AG04450 (cell line): Measurements from ENCODE around the gene KIAA0040. TPM values are rescaled to one million over a fixed set of nuclear protein-coding genes. Genes with fewer than 3 reads are reported as not detected.

ENCODE experiments used
- CTCF ChIA-PET: fragments of 300-600, 350-600 bp; formaldehyde crosslinking; extraction: SDS; loops from one replicate; lab custom pipeline; 2022; ENCODE audit warnings: antibody characterized with exemption, inconsistent platforms; lab: Charles Lee
- POLR2A ChIA-PET: fragments of 350-600 bp; formaldehyde crosslinking; extraction: SDS; loops from one replicate; lab custom pipeline; 2021; ENCODE audit warnings: antibody characterized with exemption, inconsistent platforms; lab: Yijun Ruan, JAX
- DNase-seq: peaks from one replicate; pipeline ENCODE4 v3.0.0-alpha.2; 2011; ENCODE audit warnings: low read depth, low spot score
- H3K27ac ChIP-seq: one replicate; pipeline ENCODE4 v1.5.1; 2012; ENCODE audit warnings: low read depth, low read length, control low read depth
- H3K27me3 ChIP-seq: one replicate; pipeline ENCODE4 v1.6.0; 2012; ENCODE audit warnings: low read length; ENCODE audit not compliant: control insufficient read depth, insufficient read depth
- H3K4me3 ChIP-seq: 2 replicates; pipeline ENCODE4 v1.5.1; 2011; ENCODE audit warnings: mild to moderate bottlenecking, low read depth, low read length, control low read depth
- H3K9me3 ChIP-seq: 2 replicates; pipeline ENCODE4 v1.5.1; 2012; ENCODE audit warnings: low read length; ENCODE audit not compliant: control insufficient read depth, insufficient read depth
- CTCF ChIP-seq: IDR thresholded peaks from 2 replicates; pipeline ENCODE4 v1.5.1; 2011; ENCODE audit warnings: low read depth, low read length, control low read depth, inconsistent platforms
- polyA plus RNA-seq: library from polyadenylated mRNA; depleted of rRNA; stranded (reverse); fragments of >200 nt; gene quantifications from 2 replicates; pipeline ENCODE4 v1.2.3, GENCODE V29; 2011

KIAA0040 gene
- polyA plus RNA-seq, 1 experiment: not detected

GRCh38 chr1:175222296-175222938 is 29.8 kb upstream of the KIAA0040 start:
- ChIA-PET CTCF (no interaction called here), POLR2A (no interaction called here)
- Histone ChIP-seq H3K27me3 (no peaks in the 10 kb centered on the region), H3K9me3 (no peaks in the 10 kb centered on the region), H3K27ac (no peak overlapping the region), H3K4me3 (no peak overlapping the region)
- no peak for TF ChIP-seq CTCF
- DNase-seq: no peak

GRCh38 chr1:175221557-175222175 is 29.1 kb upstream of the KIAA0040 start:
- POLR2A ChIA-PET: no interaction called here
- Histone ChIP-seq H3K4me3 (no peak overlapping the region), H3K9me3 (no peaks in the 10 kb centered on the region), H3K27ac (no peak overlapping the region), H3K27me3 (no peaks in the 10 kb centered on the region)
- CTCF ChIA-PET: no interaction called here
- no peak for TF ChIP-seq CTCF
- DNase-seq: no peak

GRCh38 chr1:175220853-175221556 is 28.4 kb upstream of the KIAA0040 start:
- CTCF ChIA-PET: no interaction called here
- POLR2A ChIA-PET: no interaction called here

GRCh38 chr1:175219774-175220173 is 27.2 kb upstream of the KIAA0040 start:
- CTCF ChIA-PET: no interaction called here

More at GRCh38 chr1:175220853-175221556, 28.4 kb upstream of the KIAA0040 start:
- Histone ChIP-seq H3K4me3 (no peak overlapping the region), H3K9me3 (no peaks in the 10 kb centered on the region), H3K27me3 (no peaks in the 10 kb centered on the region), H3K27ac (no peak overlapping the region)
- no peak for TF ChIP-seq CTCF
- no peak for DNase-seq

More at GRCh38 chr1:175219774-175220173, 27.2 kb upstream of the KIAA0040 start:
- no peak overlapping the region for H3K27ac ChIP-seq
- no peak for DNase-seq
- POLR2A ChIA-PET: no interaction called here
- H3K9me3 ChIP-seq: no peaks in the 10 kb centered on the region
- no peaks in the 10 kb centered on the region for H3K27me3 ChIP-seq
- no peak for TF ChIP-seq CTCF
- no peak overlapping the region for H3K4me3 ChIP-seq
